Stimulated activated CD8-positive, alpha-beta memory T cell treated with anti-CD3 and anti-CD28 coated beads, Interleukin-15, amount 100 ng/mL, for 24 hours (primary cell): ENCODE results near the gene FBN1.

ENCODE experiments used
- DNase-seq: peaks from one replicate; pipeline ENCODE4 v3.0.0-alpha.2; 2020; ENCODE audit warnings: low read depth

FBN1 gene

GRCh38 chr15:48396020-48396419 is 249.5 kb downstream of the FBN1 start:
- no peak for DNase-seq

DNA sequence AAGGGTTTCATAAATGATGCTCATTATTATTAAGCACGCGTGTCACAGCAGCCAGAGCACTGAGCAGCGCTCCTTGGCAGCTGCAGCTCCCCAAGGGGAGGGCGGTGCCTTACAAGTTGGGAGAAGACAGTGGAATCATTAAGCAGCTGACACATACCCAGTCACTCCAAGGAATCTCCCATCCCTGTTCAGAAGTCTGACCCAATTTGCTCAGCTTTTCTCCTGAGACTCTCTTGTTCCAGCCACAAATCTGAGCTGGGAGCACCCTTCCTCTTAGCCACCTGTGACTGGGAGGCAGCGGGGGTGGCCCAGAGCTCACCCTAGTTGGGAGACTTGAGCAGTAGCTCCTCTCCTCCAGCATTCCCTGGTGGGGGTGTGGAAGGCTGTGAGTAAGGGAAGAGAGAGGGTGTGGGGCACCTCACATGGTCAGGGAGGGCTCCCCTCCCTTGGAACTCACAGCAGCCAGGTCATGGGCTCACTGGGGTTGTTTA is 249.9 kb downstream of the FBN1 start:
- DNase-seq: no peak

DNA sequence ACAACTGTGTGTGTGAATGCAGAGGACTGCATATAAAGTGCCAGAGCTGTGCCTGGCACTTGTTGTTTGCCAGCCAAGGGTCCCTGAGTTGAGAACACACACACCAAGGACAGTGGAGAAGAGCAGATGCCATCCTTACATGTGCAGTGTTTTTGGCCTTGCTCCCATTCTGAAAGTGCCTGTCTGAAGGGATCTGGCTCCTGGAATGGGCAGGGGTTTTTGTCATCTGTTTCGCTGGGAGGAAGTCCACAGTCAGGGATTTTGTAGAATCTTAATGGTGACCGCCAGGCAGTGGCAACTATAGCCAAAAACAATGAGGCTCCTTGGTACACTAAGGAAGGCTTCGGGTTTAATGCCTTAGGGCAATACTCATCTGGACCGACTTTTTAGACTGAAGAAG is 250.5 kb downstream of the FBN1 start:
- no peak for DNase-seq

- no peak for DNase-seq
Observed at GRCh38 chr15:48393645-48394506, 251.6 kb downstream of the FBN1 start.

GRCh38 chr15:48392356-48392755 is 253.2 kb downstream of the FBN1 start:
- no peak for DNase-seq

DNA sequence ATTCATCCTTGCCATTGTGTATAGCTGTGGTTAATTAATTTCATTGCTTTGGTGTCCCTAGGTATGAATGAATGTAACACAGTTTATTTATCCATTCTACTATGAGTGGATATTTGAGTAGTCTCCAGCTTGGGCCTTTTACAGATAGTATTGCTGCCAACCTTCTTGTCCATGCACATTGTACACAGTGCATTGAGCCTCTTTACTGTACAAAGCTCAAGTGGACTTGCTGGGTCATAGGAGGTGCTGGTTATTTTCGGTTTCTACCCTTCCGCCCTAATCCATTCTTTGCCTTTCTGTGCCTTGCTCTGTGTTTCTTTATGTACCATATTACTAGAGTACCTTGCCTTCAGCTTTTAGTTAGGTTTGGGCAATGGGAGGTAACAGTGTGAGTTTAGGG is 253.6 kb downstream of the FBN1 start:
- no peak for DNase-seq

- no peak for DNase-seq
Observed at GRCh38 chr15:48389691-48390143, 255.8 kb downstream of the FBN1 start.

DNA sequence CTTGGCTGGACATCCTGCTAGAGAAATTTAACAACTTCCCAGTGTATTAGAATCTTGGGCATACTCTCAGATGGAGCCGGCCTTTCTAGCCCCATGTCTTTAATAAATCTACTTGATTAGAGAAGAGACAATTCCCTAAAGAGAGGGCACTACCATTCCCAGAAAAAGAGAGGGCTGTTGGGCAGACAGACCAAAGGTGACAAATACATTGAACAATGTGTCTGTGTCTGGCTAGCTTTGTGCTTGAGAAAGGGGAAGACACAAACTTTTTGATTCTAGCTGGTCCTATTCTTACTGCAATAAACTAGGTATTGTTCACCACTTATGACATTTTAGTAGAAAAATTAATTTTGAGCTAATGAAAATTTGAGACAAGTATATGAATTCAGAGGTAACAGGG is 256.6 kb downstream of the FBN1 start:
- no peak for DNase-seq

- DNase-seq: no peak
Observed at GRCh38 chr15:48388016-48388851, 257.3 kb downstream of the FBN1 start.

DNA sequence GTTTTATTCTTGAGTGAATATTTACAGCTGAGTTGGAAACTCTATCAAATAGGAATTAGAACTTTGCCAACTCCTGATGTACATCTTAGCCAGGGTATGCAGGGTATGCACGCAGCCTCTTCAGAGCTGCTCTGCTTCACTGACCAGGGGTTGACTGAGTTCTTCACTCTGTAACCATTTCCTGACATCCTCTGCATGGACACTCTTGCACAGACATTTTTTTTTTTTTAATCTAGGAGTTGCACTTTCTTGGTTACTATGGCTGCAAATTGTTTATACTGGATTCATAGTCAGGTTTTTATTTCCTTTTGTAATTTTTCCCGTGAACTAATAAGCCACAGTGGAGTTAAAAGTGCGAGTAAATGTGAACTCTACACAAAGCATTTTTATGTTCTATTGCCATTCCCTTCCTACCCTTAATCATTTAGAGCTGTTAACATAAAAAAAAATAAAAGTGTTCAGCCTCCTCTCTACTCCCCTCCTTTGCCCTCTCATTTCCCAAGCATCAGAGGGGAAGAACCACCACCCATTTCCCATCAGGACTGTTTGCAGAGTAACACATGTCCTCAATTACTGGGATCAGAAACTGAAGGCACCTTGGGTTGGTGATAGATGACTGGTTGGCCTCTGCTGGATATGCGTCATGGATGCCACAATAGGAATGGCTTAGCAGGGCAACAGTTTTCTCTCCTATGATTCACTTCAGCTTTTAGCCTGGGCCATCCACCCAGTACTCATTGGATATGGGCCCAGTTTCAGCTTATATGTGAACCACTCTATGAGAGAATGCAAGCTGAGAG is 260.3 kb downstream of the FBN1 start:
- DNase-seq: no peak

GRCh38 chr15:48384616-48385015 is 260.9 kb downstream of the FBN1 start:
- DNase-seq: no peak

GRCh38 chr15:48383031-48383430 is 262.5 kb downstream of the FBN1 start:
- DNase-seq: no peak

- DNase-seq: no peak
Observed at GRCh38 chr15:48381861-48382260, 263.6 kb downstream of the FBN1 start.

DNA sequence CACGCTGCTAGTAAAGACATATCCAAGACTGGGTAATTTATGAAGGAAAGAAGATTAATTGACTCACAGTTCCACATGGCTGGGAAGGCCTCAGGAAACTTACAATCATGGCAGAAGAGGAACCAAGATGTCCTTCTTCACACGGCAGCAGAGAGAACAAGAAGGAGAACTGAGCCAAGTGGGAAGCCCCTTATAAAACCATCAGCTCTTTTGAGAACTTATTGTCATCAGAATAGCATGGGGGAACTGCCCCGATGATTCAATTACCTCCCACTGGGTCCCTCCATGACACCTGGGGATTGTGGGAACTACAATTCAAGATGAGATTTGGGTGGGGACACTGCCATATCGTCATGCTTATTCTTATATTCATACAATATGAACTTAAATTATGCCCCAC is 265.3 kb downstream of the FBN1 start:
- no peak for DNase-seq

DNA sequence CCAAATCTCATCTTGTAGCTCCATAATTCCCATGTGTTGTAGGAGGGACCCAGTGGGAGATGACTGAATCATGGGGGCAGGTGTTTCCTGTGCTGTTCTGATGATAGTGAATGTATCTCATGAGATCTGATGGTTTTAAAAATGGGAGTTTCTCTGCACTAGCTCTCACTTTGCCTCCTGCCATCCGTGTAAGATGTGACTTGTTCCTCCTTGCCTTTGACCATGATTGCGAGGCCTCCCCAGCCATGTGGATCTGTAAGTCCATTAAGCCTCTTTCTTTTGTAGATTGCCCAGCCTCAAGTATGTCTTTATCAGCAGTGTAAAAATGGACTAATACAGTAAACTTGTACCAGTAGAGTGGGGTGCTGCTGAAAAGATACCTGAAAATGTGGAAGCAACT is 269.7 kb downstream of the FBN1 start:
- no peak for DNase-seq

GRCh38 chr15:48374472-48374871 is 271.0 kb downstream of the FBN1 start:
- DNase-seq: no peak

DNA sequence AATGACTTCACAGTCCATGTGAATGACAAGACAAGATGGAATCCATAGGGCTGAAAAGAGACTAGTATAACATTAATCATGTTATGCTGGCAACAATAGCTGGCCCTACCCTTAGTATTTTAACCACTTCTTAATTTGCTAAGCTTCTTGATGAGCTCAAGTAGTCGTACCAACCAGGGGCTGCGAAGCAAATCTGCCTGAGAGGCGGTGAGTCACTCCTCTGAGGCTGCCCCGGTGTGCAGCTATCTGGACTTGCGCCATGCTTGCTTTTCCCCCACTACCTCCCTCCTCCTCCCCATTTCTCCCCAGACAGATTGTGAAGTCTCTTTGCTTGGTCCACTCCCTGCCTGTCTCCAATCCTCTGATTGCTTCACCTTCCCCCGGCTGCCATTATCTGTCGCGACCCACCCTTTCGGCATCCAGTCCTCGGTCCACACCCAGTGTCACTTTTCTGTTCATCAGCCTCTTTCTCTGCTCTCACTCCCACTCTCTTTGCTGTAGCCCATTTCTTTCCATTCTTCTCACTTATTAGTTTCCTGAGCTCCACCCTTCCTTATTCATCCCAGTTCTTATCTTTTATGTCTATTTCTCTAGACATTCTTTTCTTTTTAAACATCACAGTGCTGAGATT is 271.6 kb downstream of the FBN1 start:
- no peak for DNase-seq

- DNase-seq: no peak
Observed at GRCh38 chr15:48371961-48372360, 273.5 kb downstream of the FBN1 start.

GRCh38 chr15:48371550-48371949 is 274.0 kb downstream of the FBN1 start:
- no peak for DNase-seq

GRCh38 chr15:48370460-48370859 is 275.0 kb downstream of the FBN1 start:
- no peak for DNase-seq

GRCh38 chr15:48367483-48367882 is 278.0 kb downstream of the FBN1 start:
- DNase-seq: no peak
